Measurements from ENCODE around the gene MAP3K14. TPM values are rescaled to one million over a fixed set of nuclear protein-coding genes. Genes with fewer than 3 reads are reported as not detected.

Gene MAP3K14
- total and polyA plus RNA-seq, 12 donors, result 6.7 to 24.1 (median 12.6) TPM

DNA sequence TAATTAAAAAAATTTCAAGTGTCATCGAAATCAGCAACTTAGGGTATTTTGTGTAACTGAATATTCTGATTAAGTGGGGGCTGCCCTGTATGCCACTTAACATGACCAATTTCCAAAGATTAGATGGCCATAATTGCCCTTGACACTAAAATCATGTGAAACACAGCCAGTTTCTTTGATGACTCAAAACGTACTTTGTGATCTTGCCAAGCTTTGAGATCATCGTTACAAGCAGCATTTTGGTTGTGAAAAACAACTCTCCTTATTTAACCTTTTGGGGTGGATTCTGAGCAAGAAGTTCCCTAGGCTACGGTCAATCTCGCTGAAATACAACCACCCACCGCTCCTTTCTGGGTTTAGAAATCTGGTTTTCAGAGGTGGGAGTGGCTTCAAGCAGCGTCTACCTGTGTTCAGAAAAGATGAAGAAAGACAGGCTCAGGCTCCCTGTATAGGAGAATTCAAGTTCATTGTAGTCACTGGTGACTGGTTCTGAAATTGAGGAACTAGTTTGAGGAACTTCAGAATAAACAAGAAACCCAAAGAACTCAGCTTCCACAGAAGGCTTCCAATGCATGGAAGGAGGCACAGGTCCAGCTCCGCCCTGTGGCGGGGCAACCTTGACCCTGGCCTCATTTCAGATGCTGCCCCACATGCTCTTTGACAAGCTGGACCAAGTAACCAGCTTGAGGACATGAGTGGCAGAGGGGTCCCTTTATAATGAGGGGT is 9.4 kb downstream of the MAP3K14 start:
- intact Hi-C loops (cut with DNase I), result no loop called here
- 50 to 62% methylated on average over 9 of the region's 9 CpGs for WGBS, 2 donors
- DNase-seq (no peak), ATAC-seq (peak in 7 of 8 donors; percentile 3 to 46 (median 13))
- Histone ChIP-seq H3K27ac (peak overlapping the region; percentile 0 to 83 (median 74)), H3K36me3 (peaks cover 0 to 43% (median 0%) of the 10 kb centered on the region in 9 donors), H3K9me3 (no peaks in the 10 kb centered on the region), H3K4me3 (no peak overlapping the region), H3K4me1 (peaks cover 49 to 97% (median 83%) of the 10 kb centered on the region in 9 donors), H3K27me3 (no peaks in the 10 kb centered on the region)
- TF ChIP-seq, protein P1, sequence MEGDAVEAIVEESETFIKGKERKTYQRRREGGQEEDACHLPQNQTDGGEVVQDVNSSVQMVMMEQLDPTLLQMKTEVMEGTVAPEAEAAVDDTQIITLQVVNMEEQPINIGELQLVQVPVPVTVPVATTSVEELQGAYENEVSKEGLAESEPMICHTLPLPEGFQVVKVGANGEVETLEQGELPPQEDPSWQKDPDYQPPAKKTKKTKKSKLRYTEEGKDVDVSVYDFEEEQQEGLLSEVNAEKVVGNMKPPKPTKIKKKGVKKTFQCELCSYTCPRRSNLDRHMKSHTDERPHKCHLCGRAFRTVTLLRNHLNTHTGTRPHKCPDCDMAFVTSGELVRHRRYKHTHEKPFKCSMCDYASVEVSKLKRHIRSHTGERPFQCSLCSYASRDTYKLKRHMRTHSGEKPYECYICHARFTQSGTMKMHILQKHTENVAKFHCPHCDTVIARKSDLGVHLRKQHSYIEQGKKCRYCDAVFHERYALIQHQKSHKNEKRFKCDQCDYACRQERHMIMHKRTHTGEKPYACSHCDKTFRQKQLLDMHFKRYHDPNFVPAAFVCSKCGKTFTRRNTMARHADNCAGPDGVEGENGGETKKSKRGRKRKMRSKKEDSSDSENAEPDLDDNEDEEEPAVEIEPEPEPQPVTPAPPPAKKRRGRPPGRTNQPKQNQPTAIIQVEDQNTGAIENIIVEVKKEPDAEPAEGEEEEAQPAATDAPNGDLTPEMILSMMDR (IDR thresholded peaks at IDR 0.05), result no peak

DNA sequence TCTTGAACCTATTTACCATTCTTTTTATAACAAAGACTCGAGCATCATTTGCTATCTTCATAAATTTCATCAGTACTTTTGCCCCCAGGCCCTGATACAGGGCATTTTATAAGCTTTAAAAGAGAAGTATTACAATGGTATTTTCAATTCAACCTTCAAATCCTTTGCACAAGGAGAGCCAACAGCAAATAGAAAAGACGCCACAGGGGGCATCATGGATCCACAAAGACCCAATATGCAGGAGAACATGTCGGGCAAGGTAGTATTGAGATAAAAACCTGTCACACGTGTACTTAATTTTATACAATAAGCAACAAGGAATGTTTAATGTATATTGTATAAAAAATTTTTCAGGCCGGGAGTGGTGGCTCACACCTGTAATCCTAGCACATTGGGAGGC is 10.2 kb downstream of the MAP3K14 start:
- Histone ChIP-seq H3K9me3 (no peaks in the 10 kb centered on the region), H3K27me3 (no peaks in the 10 kb centered on the region), H3K36me3 (peaks cover 0 to 40% (median 0%) of the 10 kb centered on the region in 9 donors), H3K4me3 (no peak overlapping the region), H3K4me1 (peaks cover 47 to 97% (median 82%) of the 10 kb centered on the region in 9 donors), H3K27ac (peak overlapping the region; percentile 20 to 83 (median 69))
- no peak for ATAC-seq
- WGBS, 2 donors, result 69 to 72% methylated on average over 5 of the region's 5 CpGs
- intact Hi-C loops (cut with DNase I), result no loop called here
- DNase-seq, result no peak
- TF ChIP-seq, protein P1 (IDR thresholded peaks at IDR 0.05), result peak in 3 of 9 donors; percentile 11 to 35 (median 33)

DNA sequence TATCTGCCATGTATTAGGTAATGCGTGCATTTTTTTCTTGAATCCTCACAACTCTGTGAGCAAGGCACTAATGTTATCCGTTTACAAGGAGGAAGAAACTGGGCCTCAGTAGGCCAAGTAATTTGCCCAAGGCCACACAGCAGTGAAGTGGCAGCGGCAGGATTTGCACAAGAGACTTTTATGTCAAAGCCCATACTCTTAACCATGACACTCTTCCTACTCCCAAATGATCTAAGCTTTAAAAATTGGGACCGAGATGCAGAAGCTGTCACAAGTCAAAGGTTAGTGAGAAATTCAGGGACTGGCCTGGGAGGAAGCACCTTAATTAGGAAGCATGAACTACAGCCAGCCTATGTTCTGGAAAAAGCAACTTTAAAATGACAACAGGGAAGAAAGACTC is 10.7 kb downstream of the MAP3K14 start:
- TF ChIP-seq, protein P1 (IDR thresholded peaks at IDR 0.05), result no peak
- Histone ChIP-seq H3K27me3 (no peaks in the 10 kb centered on the region), H3K27ac (peak overlapping the region; percentile 20 to 83 (median 69)), H3K36me3 (peaks cover 0 to 35% (median 0%) of the 10 kb centered on the region in 9 donors), H3K4me3 (no peak overlapping the region), H3K9me3 (no peaks in the 10 kb centered on the region), H3K4me1 (peaks cover 43 to 97% (median 79%) of the 10 kb centered on the region in 9 donors)
- ATAC-seq (no peak), DNase-seq (no peak)
- WGBS, 2 donors, result 52 to 65% methylated on average over 4 of the region's 4 CpGs
- intact Hi-C loops (cut with DNase I), result no loop called here

DNA sequence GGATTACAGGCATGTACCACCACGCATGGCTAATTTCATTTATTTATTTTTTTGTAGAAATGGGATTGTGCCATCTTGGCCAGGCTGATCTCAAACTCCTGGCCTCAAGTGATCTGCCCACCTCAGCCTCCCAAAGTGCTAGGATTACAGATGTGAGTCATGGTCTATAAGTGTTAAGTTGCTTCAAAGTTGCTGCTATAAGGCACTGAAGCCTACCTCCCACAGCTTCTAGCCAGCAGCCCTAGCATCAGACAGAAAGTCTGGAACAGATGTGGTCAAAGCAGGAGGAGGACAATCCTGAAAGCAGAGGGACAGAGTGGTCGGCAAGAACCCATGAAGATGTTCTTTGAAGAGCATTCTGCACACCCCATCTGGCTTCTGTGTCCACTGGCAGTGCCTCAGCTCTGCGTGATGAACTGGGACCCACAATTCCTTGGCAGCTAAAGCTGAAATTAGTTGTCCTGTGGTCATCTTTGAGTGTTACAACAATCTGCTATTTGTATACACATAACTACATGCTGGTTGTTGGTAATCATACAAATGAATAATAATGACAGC is 11.2 kb downstream of the MAP3K14 start:
- Histone ChIP-seq H3K27ac (peak overlapping the region; percentile 20 to 83 (median 69)), H3K4me3 (no peak overlapping the region), H3K9me3 (no peaks in the 10 kb centered on the region), H3K4me1 (peaks cover 38 to 97% (median 79%) of the 10 kb centered on the region in 9 donors), H3K27me3 (no peaks in the 10 kb centered on the region), H3K36me3 (peaks cover 0 to 31% (median 0%) of the 10 kb centered on the region in 9 donors)
- TF ChIP-seq, protein P1 (IDR thresholded peaks at IDR 0.05), result no peak
- intact Hi-C loops (cut with DNase I), result no loop called here
- ATAC-seq (no peak), DNase-seq (no peak)
- WGBS, 2 donors, result 62 to 75% methylated on average over 3 of the region's 3 CpGs
